A673 (cell line): Measurements from ENCODE around the gene NTN1. TPM values are rescaled to one million over a fixed set of nuclear protein-coding genes. Genes with fewer than 3 reads are reported as not detected.

Source experiments
- BruUV-seq: library from RNA; stranded (reverse); fragments of 400-500 nt; replicated peaks from 2 replicates; lab custom pipeline; 2021; lab: Mats Ljungman, UMichigan
- CTCF ChIA-PET: fragments of 300-600 bp; sonication (Branson Sonifier 250); formaldehyde crosslinking; loops from one replicate; lab custom pipeline; 2022; ENCODE audit warnings: antibody characterized with exemption; lab: Charles Lee
- POLR2A ChIA-PET: fragments of 300-600 bp; sonication (Branson Sonifier 250); formaldehyde crosslinking; loops from one replicate; lab custom pipeline; 2022; ENCODE audit warnings: antibody characterized with exemption; ENCODE audit not compliant: low non-redundant PET; lab: Charles Lee
- DNase-seq: peaks from one replicate; pipeline ENCODE4 v3.0.0-alpha.2; 2015; ENCODE audit warnings: low spot score
- H3K27ac ChIP-seq: fragments of 200-600 bp; sonication (generic); 2 replicates; pipeline ENCODE4 v1.5.1; 2016; ENCODE audit warnings: mixed run types, low read depth, mild to moderate bottlenecking, mixed read lengths, antibody characterized with exemption, low read length; ENCODE audit not compliant: poor library complexity, severe bottlenecking
- H3K27me3 ChIP-seq: fragments of 200-600 bp; sonication (generic); replicated peaks from 2 replicates; pipeline ENCODE4 v1.6.1; 2017; ENCODE audit warnings: mixed run types, low read depth, mild to moderate bottlenecking, mixed read lengths, antibody characterized with exemption, low read length; ENCODE audit not compliant: insufficient read depth, poor library complexity
- H3K36me3 ChIP-seq: fragments of 200-600 bp; sonication (generic); 2 replicates; pipeline ENCODE4 v1.6.1; 2016; ENCODE audit warnings: mixed run types, mild to moderate bottlenecking, mixed read lengths, antibody characterized with exemption, low read length; ENCODE audit not compliant: insufficient read depth, poor library complexity, severe bottlenecking
- H3K4me1 ChIP-seq: fragments of 200-600 bp; sonication (generic); 2 replicates; pipeline ENCODE4 v1.6.1; 2017; ENCODE audit warnings: mixed run types, mild to moderate bottlenecking, mixed read lengths, antibody characterized with exemption, low read length; ENCODE audit not compliant: insufficient read depth, poor library complexity, severe bottlenecking
- H3K4me3 ChIP-seq: fragments of 200-600 bp; sonication (generic); 2 replicates; pipeline ENCODE4 v1.5.1; 2016; ENCODE audit warnings: low read depth, mixed run types, mild to moderate bottlenecking, mixed read lengths, low read length; ENCODE audit not compliant: poor library complexity, severe bottlenecking
- H3K9me3 ChIP-seq: fragments of 200-600 bp; sonication (generic); 2 replicates; pipeline ENCODE4 v1.6.1; 2016; ENCODE audit warnings: mixed run types, low read depth, mild to moderate bottlenecking, mixed read lengths, antibody characterized with exemption, low read length; ENCODE audit not compliant: poor library complexity, severe bottlenecking
- CTCF ChIP-seq: fragments of 300-800, 200-600 bp; sonication (generic); conservative IDR thresholded peaks from 2 replicates; pipeline ENCODE4 v1.5.1; 2017; ENCODE audit warnings: low read depth, mild to moderate bottlenecking, antibody characterized with exemption, low read length, moderate library complexity, mixed read lengths
- EZH2 ChIP-seq: fragments of 200-600 bp; sonication (generic); IDR thresholded peaks from 2 replicates; pipeline ENCODE4 v1.6.1; 2017; ENCODE audit warnings: borderline replicate concordance, low read depth, mild to moderate bottlenecking, mixed read lengths, antibody characterized with exemption, low read length; ENCODE audit not compliant: poor library complexity, severe bottlenecking
- intact Hi-C: fragments of 100-400 bp; cut with micrococcal nuclease; formaldehyde crosslinking; loops from one replicate; pipeline ENCODE4 v1.10.0; 2022; ENCODE audit not compliant: unreplicated experiment
- total RNA-seq: library from RNA; stranded (reverse); gene quantifications from 2 replicates; pipeline ENCODE4 v1.2.3, GENCODE V29; 2021

NTN1 gene
- total RNA-seq, 1 experiment from 2014 or later = 4.3 TPM

DNA sequence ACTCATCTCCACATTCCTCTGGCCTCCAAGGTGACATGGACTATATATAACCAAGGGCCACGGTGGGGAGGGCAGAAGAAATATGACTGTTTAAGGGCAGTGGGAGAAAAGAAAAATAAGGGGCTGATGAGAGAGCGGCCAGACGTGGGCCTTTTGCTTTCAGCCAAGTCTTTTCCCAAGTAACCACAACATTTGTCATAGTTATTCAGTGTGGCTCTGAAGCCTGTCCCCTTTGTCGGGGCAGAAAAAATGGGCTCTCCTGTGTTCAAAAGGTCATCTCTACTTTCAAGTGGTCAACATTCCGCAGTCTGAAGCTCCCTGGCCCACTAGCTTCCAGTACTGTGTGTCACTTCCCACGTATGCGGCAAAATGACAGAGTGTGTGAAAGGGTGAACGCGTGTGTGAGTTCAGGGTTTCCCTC is 245.4 kb downstream of the NTN1 start:
- H3K36me3 ChIP-seq = no peaks in the 10 kb centered on the region
- no peaks in the 10 kb centered on the region for H3K27me3 ChIP-seq
- no peak overlapping the region for H3K27ac ChIP-seq
- no peak for TF ChIP-seq CTCF
- no peak for TF ChIP-seq EZH2
- BruUV-seq = no TSS peak
- H3K9me3 ChIP-seq = no peaks in the 10 kb centered on the region
- CTCF ChIA-PET = no interaction called here
- intact Hi-C loops = no loop called here
- no peaks in the 10 kb centered on the region for H3K4me1 ChIP-seq
- no peak overlapping the region for H3K4me3 ChIP-seq
- DNase-seq = no peak
- POLR2A ChIA-PET = no interaction called here

- no TSS peak for BruUV-seq
- no peaks in the 10 kb centered on the region for H3K27me3 ChIP-seq
- POLR2A ChIA-PET = no interaction called here
- no peaks in the 10 kb centered on the region for H3K4me1 ChIP-seq
- H3K27ac ChIP-seq = no peak overlapping the region
- DNase-seq = no peak
- intact Hi-C loops = no loop called here
- H3K4me3 ChIP-seq = no peak overlapping the region
- H3K36me3 ChIP-seq = no peaks in the 10 kb centered on the region
- TF ChIP-seq CTCF = no peak
- no peak for TF ChIP-seq EZH2
- no peaks in the 10 kb centered on the region for H3K9me3 ChIP-seq
- CTCF ChIA-PET = no interaction called here
These were observed 247.2 kb downstream of the NTN1 start for GRCh38 chr17:9268546-9268945.

DNA sequence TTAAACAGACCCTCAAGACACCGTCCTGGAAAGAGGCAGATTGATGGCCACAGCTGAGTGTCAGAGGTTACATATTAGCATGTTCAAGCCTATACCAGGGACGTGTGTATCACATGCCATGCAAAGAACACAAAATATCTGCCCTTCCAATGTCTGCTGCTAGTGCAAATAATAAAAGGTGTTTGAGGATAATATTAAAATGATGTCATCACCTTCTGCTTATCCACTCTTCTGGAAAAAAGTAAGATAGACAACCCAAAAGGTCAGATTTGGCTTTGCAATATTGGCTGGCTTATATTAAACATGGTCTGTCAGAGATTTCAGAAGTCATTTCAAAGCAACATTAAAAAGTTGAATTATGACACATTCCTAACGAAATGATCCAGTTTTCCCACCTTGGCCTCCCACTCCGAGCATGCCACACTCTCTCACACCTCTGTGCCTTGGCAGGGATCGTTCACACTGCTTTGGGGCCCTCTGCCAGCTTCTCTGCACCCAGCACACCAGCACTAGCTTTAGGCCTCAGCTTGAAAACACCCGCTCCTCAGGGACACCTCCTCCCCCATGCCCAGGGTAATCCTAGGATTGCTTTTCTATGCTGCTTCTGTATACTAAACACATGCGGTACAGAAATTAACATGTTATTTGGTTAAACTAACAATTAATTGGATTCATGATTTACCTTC is 248.2 kb downstream of the NTN1 start:
- Histone ChIP-seq H3K9me3 (no peaks in the 10 kb centered on the region), H3K4me3 (no peak overlapping the region), H3K36me3 (no peaks in the 10 kb centered on the region), H3K27me3 (no peaks in the 10 kb centered on the region), H3K27ac (no peak overlapping the region), H3K4me1 (no peaks in the 10 kb centered on the region)
- intact Hi-C loops = no loop called here
- TF ChIP-seq EZH2 (no peak), CTCF (no peak)
- no peak for DNase-seq
- POLR2A ChIA-PET = no interaction called here
- BruUV-seq = no TSS peak
- CTCF ChIA-PET = no interaction called here
